Measurements from ENCODE around the gene TMEM253. TPM values are rescaled to one million over a fixed set of nuclear protein-coding genes. Genes with fewer than 3 reads are reported as not detected.

The TMEM253 gene
- not detected in 2 replicates for total RNA-seq

DNA sequence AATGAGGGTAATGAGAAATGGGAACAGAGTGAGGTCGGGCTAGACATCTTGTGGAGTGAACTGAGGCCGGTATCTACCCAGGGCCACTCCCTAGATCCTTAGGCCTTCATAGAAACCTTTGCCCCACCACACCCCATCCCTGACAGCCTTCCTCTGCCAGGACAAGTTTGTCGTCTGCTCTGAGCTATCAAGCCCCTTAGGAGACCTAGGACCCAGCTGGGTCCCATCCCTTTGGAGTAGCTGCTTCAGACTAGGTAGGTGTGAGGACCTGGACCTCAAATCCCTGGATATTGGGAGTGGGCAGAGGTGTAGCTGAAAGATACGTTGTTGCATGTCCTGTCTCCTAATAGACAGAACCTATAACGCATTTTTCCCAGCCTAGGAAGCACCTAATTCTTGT lies at the start of gene TMEM253:
TMEM253 (plus strand) TSS at position 136 of the 400 bp plus-strand sequence. CDS start 278 bp downstream, outside the sequence.

DNA sequence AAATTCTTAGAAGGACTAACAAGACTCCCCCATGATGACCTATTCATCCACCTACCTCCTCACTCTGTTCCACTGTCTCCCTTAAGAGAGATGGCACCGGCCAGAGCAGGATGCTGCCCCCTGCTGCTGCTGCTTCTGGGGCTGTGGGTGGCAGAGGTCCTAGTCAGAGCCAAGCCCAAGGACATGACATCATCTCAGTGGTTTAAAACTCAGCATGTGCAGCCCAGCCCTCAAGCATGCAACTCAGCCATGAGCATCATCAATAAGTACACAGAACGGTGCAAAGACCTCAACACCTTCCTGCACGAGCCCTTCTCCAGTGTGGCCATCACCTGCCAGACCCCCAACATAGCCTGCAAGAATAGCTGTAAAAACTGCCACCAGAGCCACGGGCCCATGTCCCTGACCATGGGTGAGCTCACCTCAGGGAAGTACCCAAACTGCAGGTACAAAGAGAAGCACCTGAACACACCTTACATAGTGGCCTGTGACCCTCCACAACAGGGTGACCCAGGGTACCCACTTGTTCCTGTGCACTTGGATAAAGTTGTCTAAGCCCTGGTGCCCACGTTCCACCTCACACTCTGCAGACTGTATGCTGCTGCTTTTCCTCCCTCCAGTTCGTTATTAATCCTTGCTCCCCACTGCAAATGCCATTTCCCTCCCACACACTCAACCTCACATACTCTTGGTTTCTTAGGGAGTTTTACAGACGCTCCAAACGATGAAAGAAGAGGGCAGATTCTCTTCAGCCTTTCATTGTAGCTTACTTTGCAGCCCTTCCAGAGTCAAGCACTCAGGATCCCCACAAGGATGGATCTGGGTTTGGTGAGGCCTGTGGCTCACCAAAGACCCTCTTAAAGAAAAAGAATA lies 42.8 kb upstream of the TMEM253 start, which contains the start of gene RNASE8:
RNASE8 (plus strand) TSS at position 20 of the 873 bp plus-strand sequence; CDS start at position 91, 71 bp downstream.

DNA sequence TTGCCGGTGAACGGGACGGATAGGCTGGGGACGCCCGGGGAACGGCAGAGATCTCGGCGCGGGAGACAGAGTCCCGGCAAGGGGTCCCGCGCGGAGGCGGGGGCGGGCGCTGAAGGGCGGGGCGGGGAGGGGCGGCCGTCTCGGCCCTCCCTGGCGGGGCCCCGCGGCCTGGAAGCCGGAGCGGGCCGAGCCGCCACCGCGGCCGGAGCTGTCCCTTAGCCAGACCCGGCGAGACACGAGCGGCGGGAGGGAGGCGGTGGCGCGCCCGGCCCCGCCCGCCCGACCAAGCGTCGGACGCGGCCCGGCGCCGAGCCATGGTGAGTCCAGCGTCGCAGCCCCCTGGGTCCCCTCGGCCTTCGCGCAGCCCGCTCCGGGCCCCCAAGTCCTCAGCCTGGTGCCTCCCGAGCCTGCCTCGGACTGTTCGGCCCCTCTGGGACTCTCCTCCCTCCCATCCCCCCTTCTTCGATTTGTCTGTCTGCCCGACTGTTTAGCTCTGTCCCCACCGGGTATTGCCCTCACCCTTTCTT lies 30.7 kb upstream of the TMEM253 start, which contains the start of gene ARHGEF40:
ARHGEF40 (plus strand) TSS at position 222 of the 527 bp plus-strand sequence; CDS start at position 315, 93 bp downstream.

DNA sequence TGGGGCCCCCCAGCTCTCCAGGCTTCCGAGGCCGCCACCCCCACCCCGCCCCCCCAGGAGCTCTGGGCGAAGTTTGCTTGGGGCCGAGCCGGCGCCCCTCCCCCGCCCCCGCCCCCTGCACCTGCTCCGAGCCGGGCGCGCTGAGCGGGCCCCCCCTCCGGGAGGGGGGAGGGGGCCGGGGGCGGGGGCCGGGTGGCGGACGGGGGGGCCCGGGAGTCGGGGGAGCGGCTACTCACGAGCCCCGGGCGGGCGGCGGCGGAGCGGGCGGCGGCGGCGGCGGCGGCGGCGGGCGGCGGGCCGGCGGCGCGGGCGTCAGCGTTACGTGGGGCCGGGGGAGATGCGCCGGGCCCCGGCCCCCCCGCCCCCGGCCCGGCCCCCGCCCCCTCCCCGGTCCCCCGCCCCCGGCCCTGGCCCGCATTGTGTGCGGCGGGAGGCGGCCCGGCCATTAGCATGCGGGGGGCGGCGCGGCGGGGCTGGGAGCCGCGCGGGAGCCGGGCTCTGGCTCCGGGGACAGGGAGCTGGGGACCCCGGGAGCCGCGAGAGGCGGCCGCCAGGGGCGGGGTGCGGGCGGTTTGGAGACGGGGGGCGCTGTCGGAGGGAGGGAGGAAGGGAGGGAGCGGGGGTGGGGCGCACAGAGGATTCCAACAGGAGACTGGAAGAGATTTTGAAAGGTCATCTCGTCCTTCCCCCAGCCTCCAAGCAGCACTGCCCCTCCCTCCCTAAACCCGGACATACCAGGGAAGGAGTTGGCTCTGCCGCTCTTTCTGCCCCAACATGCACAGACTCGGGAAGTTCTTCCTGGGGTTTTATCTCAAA lies 2.6 kb upstream of the TMEM253 start, which contains the start of gene ZNF219:
ZNF219 (minus strand) TSS at position 580 of the 816 bp plus-strand sequence. CDS start 5,064 bp downstream, outside the sequence.

Other genes starting within 250 kb of the TMEM253 start
- not detected in 2 replicates for gene RNASE3, start 209.7 kb upstream of the TMEM253 start, total RNA-seq
- not detected in 2 replicates for gene RNASE2, start 145.6 kb upstream of the TMEM253 start, total RNA-seq
- 72.5 and 78.1 TPM in 2 replicates for gene METTL17, start 111.1 kb upstream of the TMEM253 start, total RNA-seq
- 0.18 and 0.58 TPM in 2 replicates for gene SLC39A2, start 101.8 kb upstream of the TMEM253 start, total RNA-seq
- gene NDRG2, start 76.0 kb upstream of the TMEM253 start, total RNA-seq, result 0.18 TPM in 1 of 2 replicates, not detected in the other
- gene TPPP2, start 70.8 kb upstream of the TMEM253 start, total RNA-seq, result not detected in 2 replicates
- gene RNASE13, start 66.3 kb upstream of the TMEM253 start, total RNA-seq, result not detected in 2 replicates
- not detected in 2 replicates for gene RNASE7, start 58.7 kb upstream of the TMEM253 start, total RNA-seq
- not detected in 2 replicates for gene RNASE8, start 43.2 kb upstream of the TMEM253 start, total RNA-seq
- 20.9 and 30.8 TPM in 2 replicates for gene ARHGEF40, start 30.8 kb upstream of the TMEM253 start, total RNA-seq
- 0.29 and 1.1 TPM in 2 replicates for gene ZNF219, start 2.4 kb upstream of the TMEM253 start, total RNA-seq
- gene OR5AU1, start 55.0 kb downstream of the TMEM253 start, total RNA-seq, result not detected in 2 replicates
- 976 and 1,073 TPM in 2 replicates for gene HNRNPC, start 168.4 kb downstream of the TMEM253 start, total RNA-seq
- not detected in 2 replicates for gene RPGRIP1, start 179.0 kb downstream of the TMEM253 start, total RNA-seq

All from myometrial cell (primary cell).